HG03039 (cell line): ENCODE measurements around the gene CFAP45.

Source experiments
- ATAC-seq: cut with Tn5 transposase; IDR thresholded peaks from one replicate; pipeline ENCODE4 v1.9.1; 2021; ENCODE audit warnings: mild to moderate bottlenecking, moderate library complexity; ENCODE audit not compliant: unreplicated experiment

CFAP45 gene

DNA sequence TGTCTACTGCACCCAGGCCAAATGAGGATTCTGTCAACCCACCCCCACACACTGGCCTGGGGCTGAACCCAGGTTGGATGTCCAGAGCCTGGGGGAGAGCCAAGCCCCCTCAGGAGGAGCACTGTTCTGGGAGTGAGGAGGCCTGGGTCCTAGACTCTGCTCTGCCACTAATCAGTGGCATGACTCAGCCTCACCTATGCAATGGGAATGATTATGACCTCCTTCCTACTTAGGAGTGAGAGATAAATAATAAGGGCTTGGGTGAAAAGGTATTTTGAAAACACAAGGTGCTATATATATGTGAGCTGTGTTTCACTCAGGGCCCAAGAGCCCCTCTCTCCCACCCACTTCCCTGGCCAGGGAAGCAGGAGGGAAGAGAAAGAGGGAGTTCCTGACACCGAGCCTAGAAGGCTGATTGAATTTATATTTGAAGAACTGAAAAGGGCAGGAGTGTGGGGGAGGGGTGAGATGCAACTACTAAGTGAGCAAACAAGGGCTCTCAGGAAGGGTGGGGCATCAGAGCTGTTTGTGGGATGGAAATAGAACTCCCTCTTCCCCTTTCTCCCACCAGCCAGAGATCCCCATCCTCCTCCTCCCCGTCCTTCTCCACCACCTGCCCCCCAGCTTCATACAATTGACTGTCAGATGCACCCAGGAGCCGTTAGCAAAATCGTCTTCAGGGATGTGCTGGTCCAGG lies 37.2 kb upstream of the CFAP45 start:
- ATAC-seq: no peak

DNA sequence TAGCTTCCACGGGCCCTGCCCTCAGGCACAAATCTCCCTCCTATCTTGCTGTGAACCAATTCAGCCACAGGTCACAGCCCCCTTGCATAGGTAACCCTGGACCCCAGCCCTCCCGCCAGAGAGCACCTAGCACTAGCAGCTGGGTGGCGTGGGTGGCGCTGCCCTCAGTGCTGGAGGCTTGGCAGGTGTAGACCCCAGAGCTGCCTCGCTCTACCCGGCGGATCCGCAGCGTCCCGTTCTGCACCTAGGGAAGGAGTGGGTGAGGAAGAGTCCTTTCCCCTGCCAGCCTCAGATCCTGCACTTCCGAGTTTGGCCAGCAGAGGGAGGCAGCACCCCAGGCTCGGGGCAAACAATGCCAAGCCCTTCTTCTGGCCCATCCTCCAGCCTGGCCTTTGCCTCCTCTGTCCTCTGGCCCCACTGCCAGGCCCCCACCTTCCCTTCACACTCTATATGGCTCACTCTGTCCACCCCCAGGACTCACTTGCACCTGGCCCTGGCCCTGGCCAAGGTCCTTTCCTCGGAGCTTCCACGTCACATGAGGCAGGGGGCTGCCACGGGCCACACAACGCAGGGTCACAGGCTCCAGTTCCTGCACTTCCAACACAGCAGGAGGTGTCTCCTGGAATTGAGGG lies 36.4 kb upstream of the CFAP45 start:
- ATAC-seq: no peak

DNA sequence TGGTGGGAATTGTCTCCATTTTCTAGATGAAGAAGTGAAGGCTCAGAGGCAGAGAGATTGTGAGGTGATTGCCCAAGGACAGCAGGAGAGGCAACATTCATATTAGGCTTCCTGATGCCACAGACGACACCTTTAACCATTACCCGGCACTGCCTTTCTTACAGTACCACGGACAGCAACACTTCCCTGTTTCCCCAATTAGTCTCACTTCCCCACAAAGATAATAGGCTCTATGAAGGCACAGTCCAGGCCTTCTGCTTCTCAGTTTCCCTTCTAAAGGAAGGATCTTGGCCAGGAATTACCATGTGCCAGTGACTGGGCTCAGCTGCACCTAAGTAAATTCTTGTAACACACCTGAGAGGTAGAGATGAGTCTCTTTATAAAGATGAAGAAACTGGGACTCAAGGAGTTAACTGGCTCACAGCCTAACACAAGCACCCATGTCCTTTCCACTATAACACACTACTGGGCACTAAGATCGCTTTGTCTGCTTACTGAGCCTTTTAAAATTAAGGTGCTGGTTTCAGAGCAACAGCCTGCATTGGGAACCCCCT lies 35.8 kb upstream of the CFAP45 start:
- no peak for ATAC-seq

DNA sequence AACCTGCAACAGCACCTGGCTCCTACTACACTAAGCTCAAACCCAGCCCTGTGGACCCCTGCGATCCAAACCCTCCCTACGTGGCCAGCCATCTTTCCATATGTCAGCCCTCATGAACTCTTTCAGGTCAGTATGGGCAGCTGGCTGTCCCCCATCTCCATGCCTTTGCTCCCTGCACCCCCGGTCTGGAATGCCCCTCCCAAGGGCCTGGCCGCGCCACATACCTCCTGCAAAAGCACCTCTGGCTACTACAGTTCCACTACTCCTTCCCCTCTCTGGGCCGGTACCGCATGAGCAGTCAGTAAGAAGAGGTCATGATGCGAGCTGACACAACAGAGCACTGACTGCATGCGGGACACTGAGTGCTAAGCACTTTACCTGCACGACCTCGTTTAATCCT lies 35.3 kb upstream of the CFAP45 start:
- ATAC-seq: no peak

DNA sequence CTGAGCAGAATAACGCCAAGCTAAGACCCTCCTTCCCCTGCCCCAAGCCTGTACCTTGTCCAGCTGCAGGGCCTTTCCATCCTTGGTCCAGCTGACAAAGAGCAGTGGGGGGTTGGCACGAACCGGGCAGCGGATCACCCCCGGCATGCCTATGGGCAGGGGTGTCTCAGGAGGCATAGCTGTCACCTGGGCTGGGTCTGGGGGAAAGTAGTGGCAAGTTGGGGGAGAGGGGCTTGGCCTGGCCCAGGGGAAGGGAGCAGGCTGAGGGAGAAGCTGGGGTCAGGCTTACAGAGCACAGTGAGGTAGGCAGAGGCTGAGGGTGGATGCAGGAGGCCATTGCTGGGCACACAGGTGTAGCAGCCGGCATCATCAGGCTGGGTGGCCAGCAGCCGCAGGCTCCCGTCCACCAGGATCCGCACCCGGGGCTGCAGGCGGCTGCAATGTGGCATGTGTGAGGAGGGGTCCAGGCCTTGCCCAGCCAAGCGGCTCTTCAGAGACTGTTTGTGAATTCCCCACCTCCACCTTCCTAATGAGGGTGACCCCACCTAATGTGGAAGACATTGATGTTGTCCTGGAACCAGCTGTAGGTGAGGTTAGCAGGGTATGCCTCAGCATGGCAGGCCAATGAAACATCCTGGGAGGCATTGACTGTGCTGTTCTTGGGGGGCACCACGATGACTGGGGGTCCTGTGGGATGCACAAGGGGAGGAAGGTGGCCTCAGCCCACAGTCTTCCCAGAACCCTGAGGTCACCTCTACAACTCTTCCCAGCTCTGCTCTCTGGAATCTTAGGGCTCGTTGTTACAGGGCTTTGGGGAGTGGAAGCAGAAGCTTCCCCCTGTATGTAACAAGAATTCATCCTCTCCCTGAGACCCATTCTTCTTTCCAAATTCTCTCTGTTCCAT lies 34.4 kb upstream of the CFAP45 start:
- no peak for ATAC-seq

DNA sequence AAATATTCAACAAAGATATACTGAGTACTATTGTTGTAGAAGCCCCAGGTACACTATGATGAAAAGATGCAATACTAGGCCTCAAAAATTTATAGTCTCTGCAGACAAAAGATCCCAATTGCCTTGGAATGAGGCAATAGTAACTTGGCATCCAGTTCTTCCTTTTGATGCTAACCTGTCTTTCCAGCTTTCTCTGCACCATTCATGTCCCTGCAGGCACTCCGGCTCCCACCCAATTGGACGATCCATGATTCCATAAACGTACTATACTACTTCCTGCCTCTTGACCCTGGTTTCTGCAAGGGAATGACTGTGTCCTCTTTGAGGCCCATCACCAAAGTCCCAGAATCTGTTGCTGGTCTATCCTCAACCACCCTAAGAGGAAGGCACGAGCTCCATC lies 33.4 kb upstream of the CFAP45 start:
- ATAC-seq: no peak

DNA sequence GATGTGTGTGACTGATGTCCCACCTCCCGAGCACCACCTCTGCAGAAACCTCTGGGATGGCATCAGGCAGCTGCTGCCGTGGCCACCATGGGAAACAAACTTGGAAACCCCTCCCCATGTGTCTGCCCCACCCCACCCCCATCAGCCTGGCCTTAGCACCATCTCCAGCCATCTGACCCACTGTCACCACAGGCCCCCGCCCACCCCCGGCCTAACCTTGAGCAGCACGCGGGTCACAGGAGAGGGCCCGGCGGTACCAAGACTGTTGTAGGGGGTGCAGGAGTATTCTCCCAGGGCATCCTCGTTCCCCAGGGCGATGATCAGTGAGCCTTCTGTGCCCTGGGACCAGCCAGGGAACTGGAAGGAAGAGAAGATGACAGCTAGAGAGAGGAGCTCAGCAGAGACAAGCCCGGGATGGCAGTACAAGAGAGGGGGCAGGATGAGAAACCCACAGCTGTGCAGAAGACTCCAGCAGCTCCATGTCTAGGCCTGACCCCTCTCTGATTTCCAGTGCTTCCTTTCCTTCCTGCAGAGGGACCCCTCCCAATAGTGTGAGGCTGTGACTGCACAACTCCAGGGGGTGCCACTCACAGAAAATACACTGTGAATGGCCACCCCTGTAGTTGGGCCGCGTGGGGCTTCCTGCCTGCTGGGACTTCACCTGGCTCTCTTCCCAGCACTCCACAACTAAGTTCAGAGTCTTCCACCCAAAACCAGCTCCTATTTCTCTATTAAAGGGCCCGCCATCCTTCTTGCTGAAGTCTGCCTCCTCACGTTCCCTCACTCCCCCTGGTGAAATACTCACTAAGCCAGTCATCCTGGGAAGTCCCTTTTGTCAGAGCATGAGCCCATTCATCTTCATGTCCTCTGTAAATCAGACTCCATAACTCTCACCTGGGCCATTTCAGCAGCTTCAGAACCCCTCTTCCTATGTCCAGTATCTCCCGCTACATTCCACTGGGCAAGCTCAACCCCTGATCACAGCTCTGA lies 32.6 kb upstream of the CFAP45 start:
- ATAC-seq: no peak

DNA sequence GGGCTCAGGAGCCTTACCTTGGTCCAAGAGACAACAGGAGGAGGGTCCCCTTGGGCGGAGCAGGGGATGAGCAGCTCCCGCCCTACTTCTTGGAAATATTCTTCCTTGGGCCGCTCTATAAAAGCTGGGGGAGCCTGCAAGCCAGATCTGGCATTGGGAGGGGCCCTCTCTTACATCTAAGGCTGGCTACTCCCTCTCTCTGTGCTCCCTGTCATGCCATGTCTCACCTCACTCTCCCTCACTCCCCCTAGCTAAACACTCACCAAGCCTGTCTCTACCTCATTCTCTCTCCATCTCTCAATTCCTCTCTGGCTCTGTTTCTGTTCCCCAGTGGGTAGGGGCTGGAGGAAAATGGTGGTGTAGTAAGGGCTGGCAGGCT lies 31.8 kb upstream of the CFAP45 start:
- ATAC-seq: no peak

DNA sequence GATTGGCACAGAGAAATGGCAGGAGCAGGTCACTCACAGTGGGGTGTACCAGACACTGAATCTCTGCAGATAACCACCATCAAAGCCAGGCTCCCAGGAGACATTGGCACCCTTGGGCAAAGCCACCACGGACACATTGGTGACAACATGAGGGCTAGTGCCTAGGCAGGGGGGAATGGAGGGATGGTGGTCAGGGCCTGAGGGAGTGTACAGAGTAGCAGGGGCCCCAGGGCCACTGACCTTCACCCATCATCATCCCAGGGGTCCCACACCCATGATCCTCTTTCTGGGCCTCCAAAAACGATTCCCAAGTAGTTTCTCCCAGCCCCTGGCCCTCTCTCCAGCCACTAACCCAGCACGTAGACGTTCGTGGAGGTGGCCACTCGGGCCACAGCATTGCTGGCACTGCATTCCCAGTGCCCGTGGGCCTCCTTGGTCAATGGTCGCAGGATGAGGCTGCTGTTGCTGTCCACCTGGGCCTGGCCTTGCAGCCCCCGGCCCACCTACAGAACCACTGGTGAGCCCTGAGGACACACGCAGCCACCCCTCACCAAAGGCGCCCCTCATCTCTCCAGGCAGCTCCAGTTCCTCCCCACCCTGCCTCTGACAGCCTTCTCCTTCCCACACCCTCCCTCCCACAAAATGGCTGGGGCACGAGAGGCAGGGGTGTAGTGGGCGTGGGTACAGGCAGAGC lies 31.3 kb upstream of the CFAP45 start:
- no peak for ATAC-seq

DNA sequence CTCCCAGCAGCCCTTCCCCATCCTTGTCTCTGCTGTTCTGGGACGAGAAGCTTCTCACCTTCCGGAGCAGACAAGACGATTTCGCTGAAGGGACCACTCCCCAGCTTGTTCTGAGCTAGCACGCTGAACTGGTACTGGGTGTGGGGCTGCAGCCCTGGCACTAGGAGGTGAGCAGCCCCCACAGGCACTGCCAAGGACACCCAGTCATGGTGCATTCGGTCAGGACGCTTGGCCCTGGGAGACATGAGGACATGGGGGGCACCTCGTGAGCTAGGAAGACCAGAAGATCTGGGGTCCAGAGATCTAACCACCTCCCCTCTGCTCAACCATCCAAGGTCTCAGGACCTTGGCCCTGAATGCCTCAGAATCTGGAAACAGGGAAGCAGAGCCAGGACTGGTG lies 30.7 kb upstream of the CFAP45 start:
- ATAC-seq: no peak

DNA sequence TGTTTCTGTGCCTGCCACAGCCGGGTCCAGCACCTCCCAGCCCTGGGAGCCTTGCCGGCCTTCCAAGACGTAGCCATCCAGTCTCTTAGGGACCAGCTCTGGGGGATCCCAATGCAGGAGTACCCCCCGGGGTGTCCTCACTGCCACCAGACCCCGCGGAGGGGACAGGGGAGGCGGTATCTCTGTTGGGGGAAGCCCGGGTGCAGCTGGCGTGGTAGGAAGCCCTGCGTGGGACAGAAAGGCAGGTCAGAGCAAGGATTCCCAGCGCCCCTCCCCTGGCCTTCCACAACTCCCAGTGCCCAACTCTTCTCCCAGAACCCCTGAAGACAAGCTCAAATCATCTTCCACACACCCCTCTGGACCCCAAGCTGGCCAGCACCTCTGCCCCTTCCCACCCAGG lies 30.3 kb upstream of the CFAP45 start:
- ATAC-seq: no peak

DNA sequence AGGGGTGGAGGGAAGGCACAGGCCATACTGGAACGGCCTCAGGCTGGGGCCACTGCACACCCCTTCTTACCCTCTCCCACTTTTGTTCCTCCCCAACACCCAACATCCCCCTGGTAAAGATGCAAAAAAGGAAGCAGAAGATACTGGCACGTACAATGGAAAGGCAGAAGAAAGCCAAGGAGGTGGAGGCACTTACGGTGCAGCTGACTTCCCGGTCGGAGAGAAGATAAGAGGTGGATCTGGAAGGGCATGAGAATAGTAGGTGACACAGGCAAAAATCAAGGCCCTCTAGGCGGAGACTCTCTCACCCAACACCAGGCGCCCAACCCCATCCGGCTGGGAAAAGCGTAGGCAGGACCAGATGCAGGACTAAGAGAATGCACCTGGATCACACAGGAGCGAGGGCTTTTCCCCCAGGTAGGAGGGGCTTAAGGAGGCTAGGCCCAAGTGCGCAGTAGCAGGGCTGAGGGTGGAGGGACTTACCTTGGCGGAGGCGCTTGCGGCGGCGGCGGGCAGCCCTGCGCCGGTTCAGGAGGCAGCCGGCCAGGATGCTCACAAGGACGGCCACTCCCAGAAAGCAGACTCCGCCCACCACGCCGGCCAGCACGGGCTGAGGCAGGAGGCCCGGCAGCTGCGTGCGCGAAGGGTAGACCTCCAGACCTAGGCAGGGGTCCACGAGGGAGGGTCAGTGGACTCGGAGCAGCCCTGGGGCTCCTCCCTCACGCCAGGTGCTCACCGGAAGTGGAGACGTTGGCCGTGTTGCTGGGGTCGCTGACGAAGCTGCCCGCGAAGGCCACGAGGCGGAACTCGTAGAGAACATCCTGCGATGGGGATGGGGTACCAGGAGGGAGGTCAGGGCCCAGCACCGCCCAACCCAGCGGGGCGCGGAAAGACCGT lies 29.4 kb upstream of the CFAP45 start:
- ATAC-seq: no peak

DNA sequence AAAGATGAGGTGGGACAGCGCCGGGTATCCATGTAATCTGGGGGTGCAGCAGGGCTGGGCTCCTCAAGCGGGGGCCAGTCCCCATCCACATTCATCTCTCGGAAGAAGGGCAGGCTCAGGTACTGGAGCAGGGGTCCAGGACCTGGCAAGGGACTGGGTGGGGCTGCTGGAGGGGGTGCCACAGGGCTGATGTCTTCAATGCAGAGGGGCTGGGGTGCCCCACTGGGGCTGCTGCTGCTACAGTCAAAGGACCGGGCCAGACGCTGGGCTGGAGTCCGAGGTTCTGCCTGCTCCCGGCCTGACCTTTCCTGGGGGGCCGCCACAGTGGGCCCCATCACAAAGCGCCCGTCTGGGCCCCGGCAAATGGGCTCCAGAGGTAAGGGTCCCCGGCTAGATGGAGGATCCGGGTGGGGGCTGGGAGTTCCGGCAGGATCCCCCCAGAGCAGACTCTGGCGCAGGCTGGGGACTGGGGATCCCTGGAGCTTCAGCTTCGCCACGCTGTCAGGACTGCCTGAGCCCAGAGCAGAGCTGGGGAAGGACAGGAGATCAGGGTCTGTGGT lies 28.6 kb upstream of the CFAP45 start:
- ATAC-seq: no peak

DNA sequence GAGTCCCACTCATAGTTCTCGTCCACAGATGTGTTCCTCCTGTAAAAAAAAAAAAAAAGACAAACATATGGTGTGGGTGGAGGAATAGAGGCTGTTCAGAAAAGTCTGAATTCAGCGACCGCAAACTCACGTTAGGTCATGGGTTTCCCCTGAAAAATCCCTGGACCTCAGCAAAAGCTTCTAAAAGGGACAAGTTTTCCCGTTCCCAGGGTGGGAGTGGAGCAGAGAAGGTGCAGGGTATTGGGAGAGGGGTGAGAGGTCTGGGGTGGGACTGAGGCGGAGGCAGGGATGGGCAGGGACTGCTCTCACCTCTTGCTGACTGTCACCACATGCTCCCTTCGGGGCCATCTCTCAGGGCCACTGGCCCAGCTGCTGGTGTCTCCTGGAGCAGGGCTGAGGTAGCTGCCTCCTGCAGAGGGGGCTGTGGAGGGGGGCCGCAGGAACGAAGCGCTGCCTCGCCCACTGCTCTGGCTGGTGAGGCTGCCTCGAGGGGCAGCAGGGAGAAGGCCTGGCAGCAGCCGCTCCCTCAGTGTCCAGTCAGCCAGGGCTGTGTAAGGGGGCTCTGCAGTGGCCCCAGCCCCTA lies 28.0 kb upstream of the CFAP45 start:
- ATAC-seq: no peak

DNA sequence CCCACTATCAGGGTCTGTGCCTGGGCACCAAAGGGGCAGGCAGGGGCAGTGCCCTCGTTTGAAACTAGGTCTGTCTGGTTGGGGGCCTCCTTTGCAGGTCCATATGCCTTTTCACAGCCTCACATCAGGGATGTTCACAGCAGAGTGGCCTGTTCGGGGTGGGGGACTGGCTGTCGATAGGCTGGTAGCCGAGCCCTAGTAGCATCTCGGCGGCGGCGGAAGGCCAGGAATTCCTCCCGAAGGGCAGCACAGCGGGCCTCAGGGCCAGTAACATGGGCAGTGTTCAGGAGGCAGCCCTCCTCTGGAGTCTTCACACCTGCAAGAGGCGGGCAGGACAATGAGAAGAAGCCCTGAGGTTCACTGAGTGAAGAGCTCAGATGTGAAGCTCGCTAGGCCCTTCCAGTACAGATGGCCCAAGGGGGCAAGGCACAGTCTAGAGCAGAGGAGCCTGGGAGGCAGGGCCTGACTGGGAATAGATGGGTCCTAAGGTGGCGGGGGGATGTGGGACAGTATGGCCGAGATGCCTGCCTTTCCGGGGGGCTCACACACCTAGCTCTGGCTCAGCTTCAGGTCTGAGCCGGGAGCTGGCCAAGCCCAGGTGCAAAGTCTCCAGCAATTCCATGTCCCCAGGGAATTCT lies 27.4 kb upstream of the CFAP45 start:
- ATAC-seq: no peak

DNA sequence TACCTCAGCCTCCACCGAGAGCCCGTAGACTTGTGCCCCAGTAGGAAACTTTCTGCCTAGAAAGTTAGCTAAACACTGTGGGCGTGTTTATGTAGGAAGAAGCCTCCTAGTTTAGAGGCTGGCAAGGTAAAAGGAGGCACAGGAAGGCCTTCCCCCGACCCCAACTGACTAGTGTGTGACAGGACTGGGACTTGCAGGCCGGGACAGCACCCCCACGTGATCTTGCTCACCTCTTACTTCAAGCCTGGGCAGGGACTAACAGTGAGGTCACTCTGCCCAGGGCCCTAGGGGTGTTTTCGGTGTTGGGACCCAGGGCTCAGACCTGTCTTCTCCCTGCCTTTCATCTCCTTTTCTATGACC lies 25.7 kb upstream of the CFAP45 start:
- peak; percentile 1 for ATAC-seq

DNA sequence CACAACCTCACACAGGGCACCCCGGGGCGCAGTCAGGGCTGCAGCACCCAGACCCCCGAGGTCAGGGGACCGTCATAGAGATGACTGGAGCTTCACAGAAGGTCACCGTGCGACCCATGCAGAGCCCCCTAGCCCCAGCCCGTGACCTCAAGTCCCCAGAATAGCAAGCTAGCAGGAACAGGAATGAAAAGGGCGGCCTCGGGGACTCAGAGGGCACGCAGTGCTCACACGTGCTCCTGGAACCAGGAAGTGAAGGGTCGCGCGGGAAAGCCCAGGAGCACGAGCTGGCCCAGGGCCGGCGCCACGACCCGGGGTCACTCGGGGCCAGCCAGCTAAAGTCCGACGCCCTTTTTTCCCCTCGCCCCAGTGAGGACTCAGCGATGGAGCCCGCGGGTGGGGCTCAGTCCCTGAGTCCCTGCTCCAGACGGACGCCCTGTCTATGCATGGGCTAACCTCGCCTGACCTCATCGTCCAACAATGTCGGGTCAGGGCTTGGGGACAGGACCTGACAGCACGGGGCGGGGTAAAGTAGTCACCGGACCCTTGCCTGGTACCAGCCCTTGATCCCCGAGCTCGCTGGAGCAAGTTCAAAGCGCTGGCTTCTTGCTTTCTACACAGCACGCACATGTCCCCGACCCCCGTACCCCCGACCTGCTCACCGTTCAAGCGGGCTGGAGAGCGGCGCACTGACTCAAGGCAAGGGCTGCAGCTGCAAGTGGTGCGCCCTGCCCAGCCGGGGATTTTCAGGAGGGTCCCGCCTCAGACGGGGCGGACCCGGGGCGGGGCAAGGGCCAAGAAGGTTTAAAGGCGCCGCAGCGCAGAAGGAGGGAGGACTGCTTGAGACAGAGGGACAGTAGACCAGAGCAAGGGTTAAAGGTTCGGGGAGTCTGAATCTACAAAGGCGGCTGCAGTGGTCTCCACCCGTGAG lies 25.1 kb upstream of the CFAP45 start, which contains the start of gene TAGLN2:
TSS of gene TAGLN2 (minus strand) at position 717 of the 928 bp plus-strand sequence. CDS start 4,998 bp downstream, outside the sequence.
- peak; percentile 52 for ATAC-seq
